Kidney epithelial cell (primary cell): ENCODE data around the gene MGAT2. TPM values are rescaled to one million over a fixed set of nuclear protein-coding genes. Genes with fewer than 3 reads are reported as not detected.
"Not testable (repeated sequence)": the region's sequence is repeated elsewhere in the genome, so short reads cannot be mapped to it uniquely, and the experiment has no call there.

Experiments used
- DNase-seq: peaks from one replicate; pipeline ENCODE4 v3.0.0-alpha.2; 2010; ENCODE audit warnings: low read depth
- H3K27me3 ChIP-seq: 2 replicates; pipeline ENCODE4 v1.6.0; 2011; ENCODE audit warnings: low read length; ENCODE audit not compliant: control insufficient read depth, insufficient read depth
- H3K36me3 ChIP-seq: 2 replicates; pipeline ENCODE4 v1.5.1; 2011; ENCODE audit warnings: low read length; ENCODE audit not compliant: control insufficient read depth, insufficient read depth
- H3K4me3 ChIP-seq: 2 replicates; pipeline ENCODE4 v1.5.1; 2011; ENCODE audit warnings: low read depth, mild to moderate bottlenecking, control low read depth, low read length
- total RNA-seq: library from RNA; depleted of rRNA; stranded (reverse); fragments of >200 nt; gene quantifications from 2 replicates; pipeline ENCODE4 v1.2.3, GENCODE V29; 2015
- TF ChIP-seq, protein P1 (sequence below): IDR thresholded peaks from 2 replicates; pipeline ENCODE4 v1.5.1; 2011; ENCODE audit warnings: mild to moderate bottlenecking, moderate library complexity, low read length, control low read depth, inconsistent platforms; ENCODE audit not compliant: insufficient read depth, poor library complexity, severe bottlenecking

MGAT2 gene
- total RNA-seq, 1 donor from 2014 or later, result 45.2 TPM

DNA sequence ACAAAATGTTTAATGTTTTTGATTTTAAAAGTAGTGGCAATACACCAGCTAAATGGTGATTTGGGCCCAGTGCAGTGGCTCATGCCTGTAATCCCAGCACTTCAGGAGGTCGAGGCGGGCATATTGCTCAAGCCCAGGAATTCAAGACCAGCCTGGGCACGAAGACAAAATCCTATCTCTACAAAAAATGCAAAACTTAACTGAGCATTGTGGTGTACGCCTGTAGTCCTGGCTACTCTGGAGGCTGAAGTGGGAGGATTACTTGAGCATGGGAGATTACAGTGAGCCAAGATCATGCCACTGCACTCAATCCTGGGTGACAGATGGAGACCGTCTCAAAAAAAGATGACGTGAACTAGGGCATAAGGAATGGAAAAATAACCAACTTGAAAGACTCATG, 4.8 kb upstream of the MGAT2 start:
- TF ChIP-seq, protein P1, sequence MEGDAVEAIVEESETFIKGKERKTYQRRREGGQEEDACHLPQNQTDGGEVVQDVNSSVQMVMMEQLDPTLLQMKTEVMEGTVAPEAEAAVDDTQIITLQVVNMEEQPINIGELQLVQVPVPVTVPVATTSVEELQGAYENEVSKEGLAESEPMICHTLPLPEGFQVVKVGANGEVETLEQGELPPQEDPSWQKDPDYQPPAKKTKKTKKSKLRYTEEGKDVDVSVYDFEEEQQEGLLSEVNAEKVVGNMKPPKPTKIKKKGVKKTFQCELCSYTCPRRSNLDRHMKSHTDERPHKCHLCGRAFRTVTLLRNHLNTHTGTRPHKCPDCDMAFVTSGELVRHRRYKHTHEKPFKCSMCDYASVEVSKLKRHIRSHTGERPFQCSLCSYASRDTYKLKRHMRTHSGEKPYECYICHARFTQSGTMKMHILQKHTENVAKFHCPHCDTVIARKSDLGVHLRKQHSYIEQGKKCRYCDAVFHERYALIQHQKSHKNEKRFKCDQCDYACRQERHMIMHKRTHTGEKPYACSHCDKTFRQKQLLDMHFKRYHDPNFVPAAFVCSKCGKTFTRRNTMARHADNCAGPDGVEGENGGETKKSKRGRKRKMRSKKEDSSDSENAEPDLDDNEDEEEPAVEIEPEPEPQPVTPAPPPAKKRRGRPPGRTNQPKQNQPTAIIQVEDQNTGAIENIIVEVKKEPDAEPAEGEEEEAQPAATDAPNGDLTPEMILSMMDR, result no peak
- Histone ChIP-seq H3K4me3 (no peak overlapping the region), H3K36me3 (no peaks in the 10 kb centered on the region), H3K27me3 (no peaks in the 10 kb centered on the region)
- no peak for DNase-seq

DNA sequence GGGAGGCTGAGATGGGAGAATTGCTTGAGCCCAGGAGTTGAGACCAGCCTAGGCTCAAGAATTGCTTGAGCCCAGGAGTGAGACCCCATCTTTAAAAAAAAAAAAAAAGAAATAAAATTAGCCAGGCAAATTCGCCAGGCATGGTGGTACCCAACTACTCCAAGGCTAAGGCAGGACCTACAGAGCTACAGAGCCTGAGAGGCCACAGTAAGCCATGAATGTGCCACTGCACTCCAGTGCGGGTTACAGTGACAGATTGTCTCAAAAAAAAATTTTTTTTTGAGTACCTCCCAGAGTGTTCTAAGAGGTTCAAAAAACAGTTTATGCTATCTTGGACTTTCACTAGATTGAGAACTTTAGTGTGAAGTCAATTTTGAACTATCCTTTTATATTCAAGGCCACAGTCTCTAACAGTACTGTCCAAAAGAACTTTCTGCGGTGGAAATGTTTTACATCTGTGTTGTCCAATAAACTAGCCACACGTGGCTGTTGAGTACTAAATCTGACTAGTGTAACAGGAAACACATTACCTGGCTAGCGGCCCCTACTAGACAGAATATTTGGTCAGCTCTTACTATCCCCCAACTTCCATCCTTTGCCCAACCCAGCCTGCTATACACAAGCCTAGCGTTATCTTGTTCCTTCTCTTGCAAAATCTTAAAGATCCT, 2.6 kb upstream of the MGAT2 start:
- TF ChIP-seq, protein P1, result no peak
- no peak for DNase-seq
- H3K4me3 ChIP-seq, result no peak overlapping the region
- H3K36me3 ChIP-seq, result no peaks in the 10 kb centered on the region
- H3K27me3 ChIP-seq, result no peaks in the 10 kb centered on the region

DNA sequence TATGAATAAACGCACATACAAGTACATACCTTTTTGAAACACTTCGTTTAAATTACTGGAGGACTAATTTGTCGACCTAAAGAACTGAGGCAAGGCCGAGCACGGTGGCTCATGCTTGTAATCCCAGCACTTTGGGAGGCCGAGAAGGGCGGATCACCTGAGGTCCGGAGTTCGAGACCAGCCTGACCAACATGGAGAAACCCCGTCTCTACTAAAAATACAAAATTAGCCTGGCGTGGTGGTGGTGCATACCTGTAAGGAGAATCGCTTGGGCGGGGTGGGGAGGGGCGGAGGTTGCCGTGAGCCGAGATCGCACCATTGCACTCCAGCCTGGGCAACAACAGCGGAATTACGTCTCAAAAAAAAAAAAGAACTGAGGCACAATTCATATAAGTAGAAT, 1.3 kb upstream of the MGAT2 start:
- not testable (repeated sequence) for DNase-seq, H3K27me3 ChIP-seq, H3K36me3 ChIP-seq
- peak overlapping the region; percentile 93 for H3K4me3 ChIP-seq

DNA sequence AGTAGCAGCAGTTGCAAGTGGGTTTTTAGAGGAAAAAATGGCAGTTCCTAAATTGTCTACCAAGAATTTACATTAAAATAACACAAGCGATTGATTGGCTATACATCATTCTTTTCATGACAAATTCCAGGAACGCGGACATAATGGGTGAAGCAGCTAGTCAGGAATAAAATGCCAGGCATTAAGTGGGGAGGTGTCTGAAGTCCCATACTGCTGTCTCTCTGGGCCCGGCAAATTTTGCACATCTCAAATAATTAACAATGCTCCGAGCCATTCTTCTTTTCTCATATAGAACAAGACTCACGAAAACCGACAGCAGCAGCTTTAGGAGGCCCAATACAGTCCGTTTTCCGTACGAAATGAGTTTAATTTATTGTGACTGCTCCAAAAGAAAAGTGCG, 869 bp upstream of the MGAT2 start:
- no peaks in the 10 kb centered on the region for H3K36me3 ChIP-seq
- H3K27me3 ChIP-seq, result no peaks in the 10 kb centered on the region
- TF ChIP-seq, protein P1, result no peak
- H3K4me3 ChIP-seq, result peak overlapping the region; percentile 93
- DNase-seq, result no peak

DNA sequence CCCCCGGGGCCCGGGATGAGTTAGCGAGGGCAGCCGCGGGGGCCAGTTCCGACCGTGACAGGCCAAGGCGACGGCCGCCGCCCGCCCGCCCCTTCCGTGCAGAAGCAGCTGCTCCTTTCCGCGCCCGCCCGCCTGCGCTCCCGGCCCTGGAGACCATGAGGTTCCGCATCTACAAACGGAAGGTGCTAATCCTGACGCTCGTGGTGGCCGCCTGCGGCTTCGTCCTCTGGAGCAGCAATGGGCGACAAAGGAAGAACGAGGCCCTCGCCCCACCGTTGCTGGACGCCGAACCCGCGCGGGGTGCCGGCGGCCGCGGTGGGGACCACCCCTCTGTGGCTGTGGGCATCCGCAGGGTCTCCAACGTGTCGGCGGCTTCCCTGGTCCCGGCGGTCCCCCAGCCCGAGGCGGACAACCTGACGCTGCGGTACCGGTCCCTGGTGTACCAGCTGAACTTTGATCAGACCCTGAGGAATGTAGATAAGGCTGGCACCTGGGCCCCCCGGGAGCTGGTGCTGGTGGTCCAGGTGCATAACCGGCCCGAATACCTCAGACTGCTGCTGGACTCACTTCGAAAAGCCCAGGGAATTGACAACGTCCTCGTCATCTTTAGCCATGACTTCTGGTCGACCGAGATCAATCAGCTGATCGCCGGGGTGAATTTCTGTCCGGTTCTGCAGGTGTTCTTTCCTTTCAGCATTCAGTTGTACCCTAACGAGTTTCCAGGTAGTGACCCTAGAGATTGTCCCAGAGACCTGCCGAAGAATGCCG, 699 bp downstream of the MGAT2 start:
- TF ChIP-seq, protein P1, result no peak
- no peak for DNase-seq
- Histone ChIP-seq H3K4me3 (peak overlapping the region; percentile 93), H3K36me3 (no peaks in the 10 kb centered on the region), H3K27me3 (no peaks in the 10 kb centered on the region)

DNA sequence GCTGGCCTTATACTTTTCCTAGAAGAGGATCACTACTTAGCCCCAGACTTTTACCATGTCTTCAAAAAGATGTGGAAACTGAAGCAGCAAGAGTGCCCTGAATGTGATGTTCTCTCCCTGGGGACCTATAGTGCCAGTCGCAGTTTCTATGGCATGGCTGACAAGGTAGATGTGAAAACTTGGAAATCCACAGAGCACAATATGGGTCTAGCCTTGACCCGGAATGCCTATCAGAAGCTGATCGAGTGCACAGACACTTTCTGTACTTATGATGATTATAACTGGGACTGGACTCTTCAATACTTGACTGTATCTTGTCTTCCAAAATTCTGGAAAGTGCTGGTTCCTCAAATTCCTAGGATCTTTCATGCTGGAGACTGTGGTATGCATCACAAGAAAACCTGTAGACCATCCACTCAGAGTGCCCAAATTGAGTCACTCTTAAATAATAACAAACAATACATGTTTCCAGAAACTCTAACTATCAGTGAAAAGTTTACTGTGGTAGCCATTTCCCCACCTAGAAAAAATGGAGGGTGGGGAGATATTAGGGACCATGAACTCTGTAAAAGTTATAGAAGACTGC, 1.5 kb downstream of the MGAT2 start:
- no peak for DNase-seq
- Histone ChIP-seq H3K36me3 (no peaks in the 10 kb centered on the region), H3K4me3 (peak overlapping the region; percentile 93), H3K27me3 (no peaks in the 10 kb centered on the region)
- TF ChIP-seq, protein P1, result no peak
